Neural crest cell (in vitro differentiated cells): ENCODE results near the gene CYP19A1. TPM values are rescaled to one million over a fixed set of nuclear protein-coding genes. Genes with fewer than 3 reads are reported as not detected.

ENCODE experiments used
- DNase-seq: peaks from one replicate; pipeline ENCODE4 v3.0.0; 2021; ENCODE audit warnings: low read depth, mixed read lengths, low spot score
- H3K27ac Mint-ChIP-seq: one replicate; pipeline ENCODE4 v1.8.0; 2021; ENCODE audit warnings: mild to moderate bottlenecking, mixed read lengths; ENCODE audit not compliant: unreplicated experiment
- H3K27me3 Mint-ChIP-seq: 2 replicates; pipeline ENCODE4 v1.8.0; 2021; ENCODE audit warnings: low read depth, mild to moderate bottlenecking, mixed read lengths
- H3K36me3 Mint-ChIP-seq: 2 replicates; pipeline ENCODE4 v1.8.0; 2021; ENCODE audit warnings: low read depth, mild to moderate bottlenecking, mixed read lengths
- H3K4me1 Mint-ChIP-seq: 2 replicates; pipeline ENCODE4 v1.8.0; 2021; ENCODE audit warnings: mixed read lengths
- H3K4me3 Mint-ChIP-seq: one replicate; pipeline ENCODE4 v1.8.0; 2021; ENCODE audit warnings: mild to moderate bottlenecking, mixed read lengths
- H3K9me3 Mint-ChIP-seq: 2 replicates; pipeline ENCODE4 v1.8.0; 2021; ENCODE audit warnings: mixed read lengths
- CTCF ChIP-seq: fragments of 200-600 bp; sonication (generic); conservative IDR thresholded peaks from 2 replicates; pipeline ENCODE4 v1.5.0; 2021; ENCODE audit warnings: antibody characterized with exemption, mild to moderate bottlenecking
- total RNA-seq: library from RNA; stranded (reverse); gene quantifications from 2 replicates; pipeline ENCODE4 v1.2.1, GENCODE V29; 2021

CYP19A1 gene
- total RNA-seq, 1 donor from 2014 or later: not detected

DNA sequence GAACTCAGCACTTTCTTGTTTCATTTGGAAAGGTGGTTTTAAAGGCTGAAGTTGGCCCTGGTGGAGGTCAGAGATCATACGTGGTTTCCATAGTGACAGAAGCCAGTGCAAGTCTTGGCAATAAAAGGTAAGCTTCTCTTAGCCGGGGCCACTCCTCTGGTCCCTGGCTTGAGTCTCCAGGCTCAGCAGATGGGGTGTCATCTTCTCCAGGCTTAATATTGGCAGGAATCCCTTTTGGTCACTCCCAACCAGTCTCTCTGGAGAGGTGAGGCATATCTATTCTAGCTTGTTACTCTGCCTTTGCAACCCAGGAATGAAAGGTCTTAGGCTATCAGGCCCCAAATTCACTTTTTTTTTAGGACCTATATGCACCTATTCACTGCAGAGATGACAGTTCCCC, 4.8 kb downstream of the CYP19A1 start:
- no peak overlapping the region for H3K4me3 Mint-ChIP-seq
- H3K36me3 Mint-ChIP-seq: no peaks in the 10 kb centered on the region
- H3K27ac Mint-ChIP-seq: no peak overlapping the region
- H3K9me3 Mint-ChIP-seq: peaks cover 2% of the 10 kb centered on the region
- H3K4me1 Mint-ChIP-seq: no peaks in the 10 kb centered on the region
- TF ChIP-seq CTCF: no peak
- peaks cover 6% of the 10 kb centered on the region for H3K27me3 Mint-ChIP-seq
- DNase-seq: no peak

- no peak for DNase-seq
- Mint-ChIP-seq H3K4me1 (no peaks in the 10 kb centered on the region), H3K4me3 (no peak overlapping the region), H3K27ac (no peak overlapping the region), H3K36me3 (no peaks in the 10 kb centered on the region), H3K9me3 (no peaks in the 10 kb centered on the region), H3K27me3 (peaks cover 6% of the 10 kb centered on the region)
- TF ChIP-seq CTCF: no peak
Measured at GRCh38 chr15:51332206-51333147, 5.9 kb downstream of the CYP19A1 start.

DNA sequence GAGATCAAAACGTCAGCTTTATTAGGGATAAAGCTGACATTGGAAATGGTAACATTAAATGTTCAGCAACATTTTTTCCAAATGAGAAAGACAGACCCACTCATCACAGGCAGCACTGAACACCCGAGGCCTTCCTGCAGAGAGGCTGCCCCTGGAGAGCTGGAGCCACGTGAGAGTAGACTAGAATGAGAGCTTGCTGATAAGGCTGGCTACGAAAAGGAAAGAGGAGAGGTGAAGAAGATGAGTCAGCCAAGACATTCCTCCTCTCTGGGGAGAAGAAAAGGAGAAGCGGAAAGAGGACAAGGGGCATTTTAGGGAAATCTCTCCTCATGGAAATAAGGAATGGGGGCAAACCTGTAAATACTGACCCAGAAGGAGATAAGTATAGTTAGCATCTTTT, 7.3 kb downstream of the CYP19A1 start:
- no peak for TF ChIP-seq CTCF
- H3K4me3 Mint-ChIP-seq: no peak overlapping the region
- no peak overlapping the region for H3K27ac Mint-ChIP-seq
- no peaks in the 10 kb centered on the region for H3K4me1 Mint-ChIP-seq
- no peak for DNase-seq
- H3K36me3 Mint-ChIP-seq: no peaks in the 10 kb centered on the region
- peaks cover 3% of the 10 kb centered on the region for H3K27me3 Mint-ChIP-seq
- H3K9me3 Mint-ChIP-seq: no peaks in the 10 kb centered on the region

DNA sequence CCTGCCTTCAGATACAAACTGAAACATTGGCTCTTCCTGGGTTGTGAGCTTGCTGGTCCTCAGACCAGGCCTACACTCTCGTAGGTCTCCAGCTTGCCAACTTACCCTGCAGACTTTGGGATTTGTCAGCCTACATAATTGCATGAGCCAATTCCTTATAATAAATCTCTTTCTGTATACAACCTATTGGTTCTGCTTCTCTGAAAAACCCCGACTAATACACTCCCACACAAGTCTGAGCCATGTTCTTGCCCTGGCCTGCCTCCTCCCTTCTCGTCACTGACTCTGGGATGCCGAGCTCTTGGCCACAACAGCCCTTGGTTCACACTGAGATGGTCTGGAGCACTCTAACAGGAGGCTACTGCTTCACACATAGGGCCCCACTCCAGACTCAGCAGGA, 9.5 kb downstream of the CYP19A1 start:
- H3K36me3 Mint-ChIP-seq: no peaks in the 10 kb centered on the region
- DNase-seq: no peak
- TF ChIP-seq CTCF: no peak
- H3K4me3 Mint-ChIP-seq: no peak overlapping the region
- H3K27ac Mint-ChIP-seq: no peak overlapping the region
- H3K4me1 Mint-ChIP-seq: no peaks in the 10 kb centered on the region
- no peaks in the 10 kb centered on the region for H3K9me3 Mint-ChIP-seq
- H3K27me3 Mint-ChIP-seq: no peaks in the 10 kb centered on the region

DNA sequence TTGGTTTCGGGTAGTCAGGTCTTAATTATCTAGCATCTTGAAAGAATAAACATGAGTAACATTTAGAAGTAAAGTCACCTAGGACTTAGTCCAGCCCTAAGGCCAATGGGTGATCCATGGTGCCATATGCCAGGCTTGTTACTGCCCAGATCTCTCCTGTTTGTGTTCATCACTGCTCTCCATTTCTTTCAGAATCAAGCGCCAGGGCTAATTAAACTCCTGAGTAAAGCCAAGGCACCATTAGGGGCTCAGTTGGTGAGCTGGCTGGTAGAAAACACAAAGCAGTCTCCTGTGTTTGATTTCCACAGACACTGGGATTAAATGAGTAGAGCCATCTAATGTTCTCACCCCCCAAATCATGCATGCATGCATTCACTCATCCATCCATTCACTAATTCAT, 11.3 kb downstream of the CYP19A1 start:
- H3K4me1 Mint-ChIP-seq: no peaks in the 10 kb centered on the region
- no peak overlapping the region for H3K4me3 Mint-ChIP-seq
- no peaks in the 10 kb centered on the region for H3K36me3 Mint-ChIP-seq
- TF ChIP-seq CTCF: no peak
- peak overlapping the region; percentile 10 for H3K27ac Mint-ChIP-seq
- no peaks in the 10 kb centered on the region for H3K27me3 Mint-ChIP-seq
- no peaks in the 10 kb centered on the region for H3K9me3 Mint-ChIP-seq
- no peak for DNase-seq
